Neural cell (in vitro differentiated cells): ENCODE results near the gene CASTOR1. TPM values are rescaled to one million over a fixed set of nuclear protein-coding genes. Genes with fewer than 3 reads are reported as not detected.

Experiments
- H2AFZ ChIP-seq: fragments of 200-600, 300-800 bp; sonication (generic), shearing (Covaris generic); 2 replicates; pipeline ENCODE4 v1.6.0; 2014; ENCODE audit warnings: low read depth, mild to moderate bottlenecking, antibody characterized with exemption, low read length, moderate library complexity
- H3F3A ChIP-seq: fragments of 200-600 bp; shearing (Covaris generic); 2 replicates; pipeline ENCODE4 v1.6.1; 2016; ENCODE audit warnings: mild to moderate bottlenecking, moderate library complexity, mixed read lengths, antibody characterized with exemption, low read length; ENCODE audit not compliant: insufficient read depth, poor library complexity, severe bottlenecking
- H3K27ac ChIP-seq: fragments of 200-600, 300-800 bp; sonication (generic), shearing (Covaris generic); 2 replicates; pipeline ENCODE4 v1.5.1; 2014; ENCODE audit warnings: mild to moderate bottlenecking, low read length, moderate library complexity
- H3K27me3 ChIP-seq: fragments of 300-800, 200-600 bp; sonication (generic), shearing (Covaris generic); 2 replicates; pipeline ENCODE4 v1.6.0; 2014; ENCODE audit warnings: mild to moderate bottlenecking, low read depth, low read length, moderate library complexity; ENCODE audit not compliant: insufficient read depth
- H3K36me3 ChIP-seq: fragments of 300-800, 200-600 bp; sonication (generic), shearing (Covaris generic); 2 replicates; pipeline ENCODE4 v1.5.1; 2014; ENCODE audit warnings: mild to moderate bottlenecking, antibody characterized with exemption, low read length, moderate library complexity; ENCODE audit not compliant: insufficient read depth
- H3K4me2 ChIP-seq: fragments of 300-800, 200-600 bp; sonication (generic), shearing (Covaris generic); 2 replicates; pipeline ENCODE4 v1.6.0; 2014; ENCODE audit warnings: mild to moderate bottlenecking, low read length
- H3K4me3 ChIP-seq: fragments of 300-800, 200-600 bp; sonication (generic), shearing (Covaris generic); 2 replicates; pipeline ENCODE4 v1.5.1; 2014; ENCODE audit warnings: mild to moderate bottlenecking, low read length, moderate library complexity
- H3K79me2 ChIP-seq: fragments of 200-600 bp; shearing (Covaris generic); replicated peaks from 2 replicates; pipeline ENCODE4 v1.6.0; 2014; ENCODE audit warnings: mild to moderate bottlenecking, low read length, moderate library complexity; ENCODE audit not compliant: insufficient read depth
- H3K9ac ChIP-seq: fragments of 300-800, 200-600 bp; sonication (generic), shearing (Covaris generic); 2 replicates; pipeline ENCODE4 v1.6.1; 2016; ENCODE audit warnings: mild to moderate bottlenecking, low read length, mixed read lengths
- H3K9me2 ChIP-seq: fragments of 200-600 bp; shearing (Covaris generic); 2 replicates; pipeline ENCODE4 v1.6.1; 2016; ENCODE audit warnings: mild to moderate bottlenecking, low read length, mixed read lengths; ENCODE audit not compliant: insufficient read depth
- H3K9me3 ChIP-seq: fragments of 200-600, 300-800 bp; sonication (generic), shearing (Covaris generic); 2 replicates; pipeline ENCODE4 v1.6.1; 2016; ENCODE audit warnings: mild to moderate bottlenecking, mixed run types, low read length, moderate library complexity, mixed read lengths
- H4K20me1 ChIP-seq: fragments of 200-600 bp; shearing (Covaris generic); 2 replicates; pipeline ENCODE4 v1.6.1; 2016; ENCODE audit warnings: mild to moderate bottlenecking, mixed run types; ENCODE audit not compliant: insufficient read depth
- EP300 ChIP-seq: fragments of 450-650 bp; conservative IDR thresholded peaks from 2 replicates; pipeline ENCODE4 v1.6.1; 2014; ENCODE audit warnings: antibody characterized with exemption, mild to moderate bottlenecking, moderate library complexity; ENCODE audit not compliant: poor library complexity, severe bottlenecking
- EZH2 ChIP-seq: fragments of 200-600, 300-800 bp; shearing (Covaris generic), sonication (generic); IDR thresholded peaks from 2 replicates; pipeline ENCODE4 v1.6.1; 2014; ENCODE audit warnings: antibody characterized with exemption, low read length, borderline replicate concordance, mild to moderate bottlenecking; ENCODE audit not compliant: insufficient read depth, poor library complexity, severe bottlenecking
- MXI1 ChIP-seq: fragments of 450-650 bp; conservative IDR thresholded peaks from 2 replicates; pipeline ENCODE4 v1.6.1; 2014; ENCODE audit warnings: antibody characterized with exemption, mild to moderate bottlenecking; ENCODE audit not compliant: poor library complexity, severe bottlenecking
- POLR2AphosphoS5 ChIP-seq: IDR thresholded peaks from 2 replicates; pipeline ENCODE4 v1.6.1; 2012
- RAD21 ChIP-seq: fragments of 450-650 bp; conservative IDR thresholded peaks from 2 replicates; pipeline ENCODE4 v1.6.1; 2014; ENCODE audit warnings: antibody characterized with exemption, mild to moderate bottlenecking, moderate library complexity
- SMC3 ChIP-seq: fragments of 450-650 bp; conservative IDR thresholded peaks from 2 replicates; pipeline ENCODE4 v1.6.1; 2014; ENCODE audit warnings: antibody characterized with exemption, mild to moderate bottlenecking, moderate library complexity; ENCODE audit not compliant: poor library complexity
- TAF1 ChIP-seq: IDR thresholded peaks from 2 replicates; pipeline ENCODE4 v1.6.1; 2012; ENCODE audit warnings: low read depth
- polyA plus RNA-seq: library from polyadenylated mRNA; depleted of rRNA; stranded (reverse); fragments of >200 nt; gene quantifications from 2 replicates; pipeline ENCODE4 v1.2.3, GENCODE V29; 2014
- TF ChIP-seq, protein P1 (sequence below): IDR thresholded peaks from 2 replicates; pipeline ENCODE4 v1.6.1; 2012; ENCODE audit warnings: borderline replicate concordance
- TF ChIP-seq, protein P2 (sequence below): fragments of 450-650 bp; IDR thresholded peaks from 2 replicates; pipeline ENCODE4 v1.5.1; 2014; ENCODE audit warnings: antibody characterized with exemption, mild to moderate bottlenecking, moderate library complexity; ENCODE audit not compliant: poor library complexity, severe bottlenecking

The CASTOR1 gene
- polyA plus RNA-seq, 1 donor from 2014 or later: 2.2 TPM

DNA sequence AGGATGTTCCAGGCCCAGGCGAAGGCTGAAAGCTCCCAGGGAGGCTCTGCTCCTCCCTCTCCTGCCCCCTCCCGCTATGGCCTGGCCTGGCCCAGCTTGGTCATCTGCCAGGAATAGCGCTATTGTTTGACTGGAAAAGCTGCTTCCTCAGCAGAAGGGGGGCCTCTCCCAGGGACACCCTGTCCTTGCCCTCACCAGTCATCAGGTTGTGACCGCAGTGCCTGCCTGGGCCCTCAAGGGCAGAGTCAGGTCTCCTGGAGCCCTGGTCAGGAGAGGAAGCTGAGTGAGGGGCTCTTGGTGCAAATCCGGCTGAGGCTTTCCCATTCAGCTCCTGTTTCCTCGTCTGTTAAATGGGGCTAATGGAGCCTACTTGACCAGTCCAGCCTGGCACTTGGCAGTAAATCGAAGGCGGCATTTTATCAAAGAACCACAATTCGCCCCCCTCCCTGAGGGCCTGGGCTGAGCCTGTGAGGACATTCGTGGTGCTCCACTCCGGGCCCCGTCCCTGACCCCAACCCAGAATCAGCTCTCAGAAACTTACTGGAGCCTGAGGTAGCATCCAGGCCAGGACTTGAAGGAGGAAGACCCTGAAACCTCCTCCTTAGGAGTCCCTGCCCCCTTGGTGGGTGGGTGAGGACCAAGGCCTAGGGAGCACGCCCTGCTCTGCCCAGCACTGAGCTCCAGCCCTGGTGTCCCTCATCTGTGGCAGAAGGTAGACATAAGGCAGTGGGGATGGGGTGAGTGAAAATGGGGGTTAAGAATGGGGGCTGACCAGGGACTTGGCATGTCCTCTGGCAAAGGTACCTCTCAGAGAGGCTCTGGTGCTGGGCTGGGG is 2.0 kb upstream of the CASTOR1 start:
- no peaks in the 10 kb centered on the region for H3K27me3 ChIP-seq
- no peak overlapping the region for H3K9ac ChIP-seq
- H3K4me2 ChIP-seq: no peak overlapping the region
- no peaks in the 10 kb centered on the region for H3K9me2 ChIP-seq
- no peaks in the 10 kb centered on the region for H3K79me2 ChIP-seq
- no peaks in the 10 kb centered on the region for H3F3A ChIP-seq
- H3K27ac ChIP-seq: no peak overlapping the region
- TF ChIP-seq RAD21: no peak
- no peaks in the 10 kb centered on the region for H3K9me3 ChIP-seq
- H2AFZ ChIP-seq: no peak overlapping the region
- no peaks in the 10 kb centered on the region for H4K20me1 ChIP-seq
- no peaks in the 10 kb centered on the region for H3K36me3 ChIP-seq
- no peak overlapping the region for H3K4me3 ChIP-seq

DNA sequence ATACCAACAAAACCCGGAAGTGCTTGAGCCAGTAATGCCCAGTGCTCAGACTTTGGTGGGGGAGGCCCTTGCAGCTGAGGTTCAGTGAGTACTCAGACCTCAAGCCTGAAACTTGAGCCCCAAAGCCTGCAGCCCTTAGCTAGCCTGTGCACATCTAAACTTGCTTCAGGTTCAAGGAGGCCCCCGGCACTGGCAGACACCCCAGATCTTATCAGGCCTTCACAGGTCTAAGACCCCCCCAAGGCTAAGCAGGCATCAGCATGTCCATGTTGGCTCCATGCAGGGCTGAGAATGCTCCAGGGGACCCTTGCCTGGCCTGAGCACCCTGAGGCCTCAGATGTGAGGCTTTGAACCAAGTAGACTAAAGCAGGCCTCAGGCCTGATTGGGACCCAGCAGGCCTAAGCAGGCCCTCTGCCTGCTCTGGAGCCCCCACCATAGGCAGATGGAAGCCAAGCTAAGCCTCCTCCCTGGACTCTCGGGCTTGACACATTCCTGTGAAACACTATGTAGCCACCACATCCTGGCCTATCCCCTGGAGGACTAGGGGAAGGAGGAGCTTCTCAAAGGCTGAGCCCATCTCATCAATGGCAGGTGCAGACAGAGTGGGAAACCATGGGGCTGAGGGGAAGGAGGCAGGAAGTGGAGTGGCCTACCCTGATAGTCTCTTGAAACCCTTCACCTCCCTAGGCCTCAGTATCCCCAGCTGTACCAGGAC is 1.2 kb upstream of the CASTOR1 start:
- H2AFZ ChIP-seq: no peak overlapping the region
- no peaks in the 10 kb centered on the region for H4K20me1 ChIP-seq
- H3K9me3 ChIP-seq: no peaks in the 10 kb centered on the region
- H3F3A ChIP-seq: no peaks in the 10 kb centered on the region
- no peak overlapping the region for H3K4me2 ChIP-seq
- no peaks in the 10 kb centered on the region for H3K9me2 ChIP-seq
- H3K36me3 ChIP-seq: no peaks in the 10 kb centered on the region
- TF ChIP-seq, protein P1, sequence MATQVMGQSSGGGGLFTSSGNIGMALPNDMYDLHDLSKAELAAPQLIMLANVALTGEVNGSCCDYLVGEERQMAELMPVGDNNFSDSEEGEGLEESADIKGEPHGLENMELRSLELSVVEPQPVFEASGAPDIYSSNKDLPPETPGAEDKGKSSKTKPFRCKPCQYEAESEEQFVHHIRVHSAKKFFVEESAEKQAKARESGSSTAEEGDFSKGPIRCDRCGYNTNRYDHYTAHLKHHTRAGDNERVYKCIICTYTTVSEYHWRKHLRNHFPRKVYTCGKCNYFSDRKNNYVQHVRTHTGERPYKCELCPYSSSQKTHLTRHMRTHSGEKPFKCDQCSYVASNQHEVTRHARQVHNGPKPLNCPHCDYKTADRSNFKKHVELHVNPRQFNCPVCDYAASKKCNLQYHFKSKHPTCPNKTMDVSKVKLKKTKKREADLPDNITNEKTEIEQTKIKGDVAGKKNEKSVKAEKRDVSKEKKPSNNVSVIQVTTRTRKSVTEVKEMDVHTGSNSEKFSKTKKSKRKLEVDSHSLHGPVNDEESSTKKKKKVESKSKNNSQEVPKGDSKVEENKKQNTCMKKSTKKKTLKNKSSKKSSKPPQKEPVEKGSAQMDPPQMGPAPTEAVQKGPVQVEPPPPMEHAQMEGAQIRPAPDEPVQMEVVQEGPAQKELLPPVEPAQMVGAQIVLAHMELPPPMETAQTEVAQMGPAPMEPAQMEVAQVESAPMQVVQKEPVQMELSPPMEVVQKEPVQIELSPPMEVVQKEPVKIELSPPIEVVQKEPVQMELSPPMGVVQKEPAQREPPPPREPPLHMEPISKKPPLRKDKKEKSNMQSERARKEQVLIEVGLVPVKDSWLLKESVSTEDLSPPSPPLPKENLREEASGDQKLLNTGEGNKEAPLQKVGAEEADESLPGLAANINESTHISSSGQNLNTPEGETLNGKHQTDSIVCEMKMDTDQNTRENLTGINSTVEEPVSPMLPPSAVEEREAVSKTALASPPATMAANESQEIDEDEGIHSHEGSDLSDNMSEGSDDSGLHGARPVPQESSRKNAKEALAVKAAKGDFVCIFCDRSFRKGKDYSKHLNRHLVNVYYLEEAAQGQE: no peak
- TF ChIP-seq POLR2AphosphoS5: no peak
- TF ChIP-seq, protein P2, sequence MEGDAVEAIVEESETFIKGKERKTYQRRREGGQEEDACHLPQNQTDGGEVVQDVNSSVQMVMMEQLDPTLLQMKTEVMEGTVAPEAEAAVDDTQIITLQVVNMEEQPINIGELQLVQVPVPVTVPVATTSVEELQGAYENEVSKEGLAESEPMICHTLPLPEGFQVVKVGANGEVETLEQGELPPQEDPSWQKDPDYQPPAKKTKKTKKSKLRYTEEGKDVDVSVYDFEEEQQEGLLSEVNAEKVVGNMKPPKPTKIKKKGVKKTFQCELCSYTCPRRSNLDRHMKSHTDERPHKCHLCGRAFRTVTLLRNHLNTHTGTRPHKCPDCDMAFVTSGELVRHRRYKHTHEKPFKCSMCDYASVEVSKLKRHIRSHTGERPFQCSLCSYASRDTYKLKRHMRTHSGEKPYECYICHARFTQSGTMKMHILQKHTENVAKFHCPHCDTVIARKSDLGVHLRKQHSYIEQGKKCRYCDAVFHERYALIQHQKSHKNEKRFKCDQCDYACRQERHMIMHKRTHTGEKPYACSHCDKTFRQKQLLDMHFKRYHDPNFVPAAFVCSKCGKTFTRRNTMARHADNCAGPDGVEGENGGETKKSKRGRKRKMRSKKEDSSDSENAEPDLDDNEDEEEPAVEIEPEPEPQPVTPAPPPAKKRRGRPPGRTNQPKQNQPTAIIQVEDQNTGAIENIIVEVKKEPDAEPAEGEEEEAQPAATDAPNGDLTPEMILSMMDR: no peak
- H3K27ac ChIP-seq: no peak overlapping the region
- no peak overlapping the region for H3K9ac ChIP-seq
- no peak overlapping the region for H3K4me3 ChIP-seq
- no peaks in the 10 kb centered on the region for H3K27me3 ChIP-seq
- H3K79me2 ChIP-seq: no peaks in the 10 kb centered on the region

DNA sequence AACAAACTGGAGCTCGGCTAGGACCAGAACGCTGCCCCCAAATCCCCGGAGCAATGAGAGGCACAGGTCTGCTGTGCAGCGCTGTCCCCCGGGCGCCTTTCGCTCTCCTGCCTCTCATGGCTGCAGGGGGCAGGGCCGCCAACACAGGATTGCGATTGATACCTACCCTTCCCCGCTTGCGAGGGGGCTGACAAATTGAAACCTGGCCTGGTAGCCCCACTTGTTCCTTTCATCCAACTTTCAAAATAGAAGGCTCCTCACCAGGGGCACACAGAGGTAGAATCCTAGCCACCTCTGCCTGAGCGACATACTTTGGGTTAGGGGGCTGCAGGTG is 642 bp upstream of the CASTOR1 start:
- TF ChIP-seq EP300 (no peak), MXI1 (no peak), TAF1 (no peak), SMC3 (no peak), EZH2 (no peak), POLR2AphosphoS5 (no peak)
- TF ChIP-seq, protein P1: no peak
- Histone ChIP-seq H3K27me3 (no peaks in the 10 kb centered on the region), H3K9me3 (no peaks in the 10 kb centered on the region), H3K36me3 (no peaks in the 10 kb centered on the region), H3K9ac (peak overlapping the region; percentile 62), H3K27ac (no peak overlapping the region), H2AFZ (no peak overlapping the region), H3K9me2 (no peaks in the 10 kb centered on the region), H3K79me2 (no peaks in the 10 kb centered on the region), H3K4me3 (peak overlapping the region; percentile 90), H4K20me1 (no peaks in the 10 kb centered on the region), H3K4me2 (no peak overlapping the region), H3F3A (no peaks in the 10 kb centered on the region)
